Duodenal mucosa (tissue), 2 donors: ENCODE data around the gene BPIFB1.

Source experiments
- H3K27ac ChIP-seq: one replicate; pipeline ENCODE4 v1.7.0; 2013; ENCODE audit warnings: low read depth, low read length
- H3K27me3 ChIP-seq, 2 donors: one replicate each; pipeline ENCODE4 v1.7.0; 2013; ENCODE audit warnings: low read length in 2 of 2, control low read depth in 1 of 2; ENCODE audit not compliant: insufficient read depth in 2 of 2, control insufficient read depth in 1 of 2
- H3K36me3 ChIP-seq, 2 donors: one replicate each; pipeline ENCODE4 v1.7.0; 2013; ENCODE audit warnings: low read length in 2 of 2, control low read depth in 1 of 2; ENCODE audit not compliant: insufficient read depth in 2 of 2, control insufficient read depth in 1 of 2
- H3K4me1 ChIP-seq, 2 donors: one replicate each; pipeline ENCODE4 v1.7.0; 2013; ENCODE audit warnings: low read length in 2 of 2, control low read depth in 1 of 2; ENCODE audit not compliant: insufficient read depth in 2 of 2, control insufficient read depth in 1 of 2
- H3K4me3 ChIP-seq, 2 donors: one replicate each; pipeline ENCODE4 v1.7.0; 2013; ENCODE audit warnings: low read length in 2 of 2, low read depth in 1 of 2
- H3K9ac ChIP-seq, 2 donors: one replicate each; pipeline ENCODE4 v1.7.0; 2013; ENCODE audit warnings: low read length in 2 of 2, low read depth in 1 of 2
- H3K9me3 ChIP-seq, 2 donors: one replicate each; pipeline ENCODE4 v1.7.0; 2013; ENCODE audit warnings: low read length in 2 of 2, control low read depth in 1 of 2; ENCODE audit not compliant: control insufficient read depth in 1 of 2

Gene BPIFB1

GRCh38 chr20:33272155-33272873 lies 10.7 kb upstream of the BPIFB1 start:
- H3K27ac ChIP-seq, result no peak overlapping the region
- H3K36me3 ChIP-seq, result no peaks in the 10 kb centered on the region
- peaks cover 0 to 3% of the 10 kb centered on the region in 2 donors for H3K4me1 ChIP-seq
- no peak overlapping the region for H3K9ac ChIP-seq
- H3K27me3 ChIP-seq, result peaks cover 0 to 3% of the 10 kb centered on the region in 2 donors
- no peak overlapping the region for H3K4me3 ChIP-seq
- no peaks in the 10 kb centered on the region for H3K9me3 ChIP-seq

GRCh38 chr20:33273117-33273851 lies 9.7 kb upstream of the BPIFB1 start:
- H3K27me3 ChIP-seq, result peaks cover 0 to 7% of the 10 kb centered on the region in 2 donors
- H3K9me3 ChIP-seq, result no peaks in the 10 kb centered on the region
- H3K9ac ChIP-seq, result no peak overlapping the region
- H3K4me1 ChIP-seq, result peaks cover 0 to 3% of the 10 kb centered on the region in 2 donors
- no peak overlapping the region for H3K4me3 ChIP-seq
- H3K36me3 ChIP-seq, result no peaks in the 10 kb centered on the region
- H3K27ac ChIP-seq, result no peak overlapping the region

GRCh38 chr20:33275215-33275614 lies 7.8 kb upstream of the BPIFB1 start:
- H3K4me1 ChIP-seq, result no peaks in the 10 kb centered on the region
- H3K9ac ChIP-seq, result no peak overlapping the region
- no peaks in the 10 kb centered on the region for H3K9me3 ChIP-seq
- H3K27ac ChIP-seq, result no peak overlapping the region
- peaks cover 0 to 7% of the 10 kb centered on the region in 2 donors for H3K27me3 ChIP-seq
- H3K36me3 ChIP-seq, result no peaks in the 10 kb centered on the region
- no peak overlapping the region for H3K4me3 ChIP-seq

GRCh38 chr20:33275871-33276270 lies 7.1 kb upstream of the BPIFB1 start:
- H3K4me3 ChIP-seq, result no peak overlapping the region
- no peak overlapping the region for H3K27ac ChIP-seq
- no peaks in the 10 kb centered on the region for H3K9me3 ChIP-seq
- peaks cover 0 to 7% of the 10 kb centered on the region in 2 donors for H3K27me3 ChIP-seq
- no peak overlapping the region for H3K9ac ChIP-seq
- H3K4me1 ChIP-seq, result no peaks in the 10 kb centered on the region
- no peaks in the 10 kb centered on the region for H3K36me3 ChIP-seq

- H3K27me3 ChIP-seq, result peaks cover 0 to 7% of the 10 kb centered on the region in 2 donors
- H3K9me3 ChIP-seq, result no peaks in the 10 kb centered on the region
- no peak overlapping the region for H3K4me3 ChIP-seq
- no peak overlapping the region for H3K9ac ChIP-seq
- no peaks in the 10 kb centered on the region for H3K4me1 ChIP-seq
- no peaks in the 10 kb centered on the region for H3K36me3 ChIP-seq
- H3K27ac ChIP-seq, result no peak overlapping the region
These were observed 6.5 kb upstream of the BPIFB1 start for GRCh38 chr20:33276303-33277113.

- Histone ChIP-seq H3K4me3 (no peak overlapping the region), H3K27me3 (peaks cover 0 to 7% of the 10 kb centered on the region in 2 donors), H3K27ac (no peak overlapping the region), H3K9ac (no peak overlapping the region), H3K9me3 (no peaks in the 10 kb centered on the region), H3K4me1 (no peaks in the 10 kb centered on the region), H3K36me3 (no peaks in the 10 kb centered on the region)
These were observed 5.3 kb upstream of the BPIFB1 start for GRCh38 chr20:33277471-33278441.

GRCh38 chr20:33278700-33279099 lies 4.3 kb upstream of the BPIFB1 start:
- Histone ChIP-seq H3K4me1 (no peaks in the 10 kb centered on the region), H3K4me3 (no peak overlapping the region), H3K27me3 (peaks cover 0 to 7% of the 10 kb centered on the region in 2 donors), H3K9me3 (no peaks in the 10 kb centered on the region), H3K27ac (no peak overlapping the region), H3K36me3 (no peaks in the 10 kb centered on the region), H3K9ac (no peak overlapping the region)

- Histone ChIP-seq H3K9me3 (no peaks in the 10 kb centered on the region), H3K27ac (no peak overlapping the region), H3K9ac (no peak overlapping the region), H3K27me3 (peaks cover 0 to 7% of the 10 kb centered on the region in 2 donors), H3K4me3 (no peak overlapping the region), H3K4me1 (no peaks in the 10 kb centered on the region), H3K36me3 (no peaks in the 10 kb centered on the region)
These were observed 3.6 kb upstream of the BPIFB1 start for GRCh38 chr20:33279261-33279910.

- no peaks in the 10 kb centered on the region for H3K9me3 ChIP-seq
- no peak overlapping the region for H3K9ac ChIP-seq
- no peaks in the 10 kb centered on the region for H3K36me3 ChIP-seq
- no peak overlapping the region for H3K4me3 ChIP-seq
- H3K27me3 ChIP-seq, result peaks cover 0 to 7% of the 10 kb centered on the region in 2 donors
- H3K27ac ChIP-seq, result no peak overlapping the region
- no peaks in the 10 kb centered on the region for H3K4me1 ChIP-seq
These were observed 2.9 kb upstream of the BPIFB1 start for GRCh38 chr20:33280000-33280680.
